ENCODE measurements around the gene EIF2S2. TPM values are rescaled to one million over a fixed set of nuclear protein-coding genes. Genes with fewer than 3 reads are reported as not detected.

Gene EIF2S2
- total and polyA plus RNA-seq, 2 donors (not counting 1 experiment from before 2014, with no cell fraction given) = 11.3 to 26.4 TPM

DNA sequence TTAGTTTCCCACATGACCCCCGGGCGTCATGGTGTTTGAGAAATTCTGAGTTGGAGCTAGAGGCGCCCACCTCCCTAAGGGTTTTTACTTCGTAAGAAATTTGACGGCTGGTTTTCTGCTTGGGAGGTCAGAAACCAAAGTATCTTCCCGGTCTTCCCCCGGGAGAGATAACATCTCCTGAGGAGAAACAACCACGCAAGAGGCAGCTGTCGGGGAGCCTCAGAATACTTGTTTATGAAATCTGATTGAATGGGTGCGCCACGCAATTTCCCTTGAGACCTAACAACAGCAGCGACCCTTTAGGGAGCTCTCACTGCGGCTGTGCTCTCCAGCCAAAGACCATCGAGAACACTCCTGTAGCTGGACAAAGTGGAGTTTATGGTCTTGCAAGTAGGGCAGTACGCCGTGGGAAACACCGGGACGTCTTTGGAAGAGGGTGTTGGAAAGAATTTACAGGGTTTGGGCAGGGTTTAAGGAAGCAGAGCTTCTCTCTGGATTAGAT lies 608 bp upstream of the EIF2S2 start:
- Mint-ChIP-seq H3K27me3 (no peaks in the 10 kb centered on the region), H3K9me3 (ENCODE audit: insufficient read depth) (no peaks in the 10 kb centered on the region), H3K27ac (peak overlapping the region; percentile 99), H3K4me3 (peak overlapping the region; percentile 99), H3K4me1 (peaks cover 41% of the 10 kb centered on the region)
- DNase-seq = no peak
- Histone ChIP-seq H3K4me3 (ENCODE audit: control extremely low read depth in 1 of 5, extremely low read depth in 1 of 5, insufficient read depth in 1 of 5, low read depth in 2 of 5, low read length in 4 of 5) (peak overlapping the region; percentile 63 to 97 (median 90)), H3K27ac (ENCODE audit: low read length in 2 of 2) (peak overlapping the region; percentile 72 to 74), H3K4me1 (ENCODE audit: control insufficient read depth in 2 of 2, insufficient read depth in 2 of 2, low read length in 2 of 2) (peaks cover 21 to 28% of the 10 kb centered on the region in 2 donors), H3K9ac (ENCODE audit: low read length) (peak overlapping the region; percentile 93), H3K27me3 (replicated peaks in 1 of 4; ENCODE audit: control extremely low read depth in 1 of 4, control insufficient read depth in 3 of 4, insufficient read depth in 4 of 4, low read length in 3 of 4) (no peaks in the 10 kb centered on the region), H3K36me3 (replicated peaks in 1 of 2; ENCODE audit: control extremely low read depth in 1 of 2, control insufficient read depth in 1 of 2, extremely low read depth in 1 of 2, insufficient read depth in 2 of 2, low read length in 1 of 2) (peaks cover 0 to 9% of the 10 kb centered on the region in 2 experiments), H2AFZ (ENCODE audit: insufficient read depth, low read depth, low read length, poor library complexity, severe bottlenecking) (peak overlapping the region; percentile 85), H4K20me1 (ENCODE audit: control insufficient read depth, insufficient read depth, low read length, poor library complexity, severe bottlenecking) (peaks cover 37% of the 10 kb centered on the region), H3K79me2 (ENCODE audit: control insufficient read depth, insufficient read depth, low read length) (peaks cover 44% of the 10 kb centered on the region), H3K4me2 (replicated peaks; ENCODE audit: low read depth, low read length, poor library complexity, severe bottlenecking) (peak overlapping the region; percentile 88), H3K9me3 (ENCODE audit: control extremely low read depth in 1 of 3, control insufficient read depth in 2 of 3, insufficient read depth in 1 of 3, low read length in 2 of 3) (no peaks in the 10 kb centered on the region)
- 0% methylated on average over 15 of the region's 18 CpGs for WGBS (ENCODE audit: insufficient coverage)
- peak; percentile 2 for ATAC-seq (ENCODE audit: low read depth)
- POLR2A ChIA-PET = interaction anchor here (0.6 to 1.5 kb wide), 10 partner anchors 15 to 1293 kb away, joined by 3 to 13 read pairs (median 3); partner anchors contain the start of genes ACTL10, AHCY, CHMP4B and MAPRE1
- intact Hi-C loops (cut with micrococcal nuclease) = loop anchor here (1.0 to 10.0 kb wide), 8 partner anchors 17 to 1842 kb away; partner anchors contain the start of genes C20orf144, CDK5RAP1, CHMP4B and DYNLRB1
- TF ChIP-seq, protein P1, sequence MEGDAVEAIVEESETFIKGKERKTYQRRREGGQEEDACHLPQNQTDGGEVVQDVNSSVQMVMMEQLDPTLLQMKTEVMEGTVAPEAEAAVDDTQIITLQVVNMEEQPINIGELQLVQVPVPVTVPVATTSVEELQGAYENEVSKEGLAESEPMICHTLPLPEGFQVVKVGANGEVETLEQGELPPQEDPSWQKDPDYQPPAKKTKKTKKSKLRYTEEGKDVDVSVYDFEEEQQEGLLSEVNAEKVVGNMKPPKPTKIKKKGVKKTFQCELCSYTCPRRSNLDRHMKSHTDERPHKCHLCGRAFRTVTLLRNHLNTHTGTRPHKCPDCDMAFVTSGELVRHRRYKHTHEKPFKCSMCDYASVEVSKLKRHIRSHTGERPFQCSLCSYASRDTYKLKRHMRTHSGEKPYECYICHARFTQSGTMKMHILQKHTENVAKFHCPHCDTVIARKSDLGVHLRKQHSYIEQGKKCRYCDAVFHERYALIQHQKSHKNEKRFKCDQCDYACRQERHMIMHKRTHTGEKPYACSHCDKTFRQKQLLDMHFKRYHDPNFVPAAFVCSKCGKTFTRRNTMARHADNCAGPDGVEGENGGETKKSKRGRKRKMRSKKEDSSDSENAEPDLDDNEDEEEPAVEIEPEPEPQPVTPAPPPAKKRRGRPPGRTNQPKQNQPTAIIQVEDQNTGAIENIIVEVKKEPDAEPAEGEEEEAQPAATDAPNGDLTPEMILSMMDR (IDR thresholded peaks at IDR 0.05) = no peak
- TF ChIP-seq EZH2 (IDR thresholded peaks at IDR 0.05; ENCODE audit: borderline replicate concordance, insufficient read depth, low read depth, low read length, poor library complexity, severe bottlenecking) = no peak
- CTCF ChIA-PET = interaction anchor here (0.9 to 2.2 kb wide), 5 partner anchors 17 to 381 kb away, joined by 3 to 10 read pairs (median 6); partner anchors contain the start of genes RALY and ZNF341
